Gastroesophageal sphincter (tissue), 4 donors: Measurements from ENCODE around the gene ZNF610. TPM values are rescaled to one million over a fixed set of nuclear protein-coding genes. Genes with fewer than 3 reads are reported as not detected.
A peak's percentile ranks its signal among the peaks of the same experiment; 100 is the strongest.
"Not testable (repeated sequence)": the region's sequence is repeated elsewhere in the genome, so short reads cannot be mapped to it uniquely, and the experiment has no call there.

Experiments used
- ATAC-seq: fragments of 150-250 bp; one replicate; pipeline ENCODE4 v1.9.1; 2016; ENCODE audit warnings: mild to moderate bottlenecking, moderate library complexity
- H3K27ac ChIP-seq, 4 donors: fragments of 200-600 bp; sonication (generic) in 3 of 4; 1 replicate in 3 of 4; 2 replicates in 1 of 4; pipeline ENCODE4 v1.5.1; 2016 to 2019
- H3K27me3 ChIP-seq: fragments of 200-600 bp; sonication (generic); one replicate; pipeline ENCODE4 v1.5.1; 2019
- H3K36me3 ChIP-seq, 2 donors: fragments of 200-600 bp; sonication (generic); one replicate each; pipeline ENCODE4 v1.5.1; 2019; ENCODE audit warnings: control low read depth in 1 of 2
- H3K4me1 ChIP-seq, 3 donors: fragments of 200-600 bp; sonication (generic); 1 replicate in 2 of 3; 2 replicates in 1 of 3; pipeline ENCODE4 v1.5.1; 2016 to 2019; ENCODE audit warnings: control low read depth in 2 of 3
- H3K4me3 ChIP-seq, 2 donors: fragments of 200-600 bp; sonication (generic); one replicate each; pipeline ENCODE4 v1.5.1; 2019; ENCODE audit warnings: mild to moderate bottlenecking in 1 of 2, moderate library complexity in 1 of 2
- H3K9me3 ChIP-seq, 3 donors: fragments of 200-600 bp; sonication (generic); one replicate each; pipeline ENCODE4 v1.5.1; 2017 to 2019; ENCODE audit warnings: control low read depth in 2 of 3
- EP300 ChIP-seq: sonication (generic); formaldehyde crosslinking; IDR thresholded peaks from one replicate; pipeline ENCODE4 v1.6.1; 2017; ENCODE audit warnings: antibody characterized with exemption, mild to moderate bottlenecking
- POLR2A ChIP-seq, 2 donors: fragments of 450-650 bp; IDR thresholded peaks; one replicate each; pipeline ENCODE4 v1.6.1; 2017; ENCODE audit warnings: antibody characterized with exemption in 2 of 2, mild to moderate bottlenecking in 2 of 2, moderate library complexity in 1 of 2
- POLR2AphosphoS5 ChIP-seq: sonication (generic); formaldehyde crosslinking; IDR thresholded peaks from one replicate; pipeline ENCODE4 v1.6.1; 2017; ENCODE audit warnings: antibody characterized with exemption
- WGBS, 2 donors: methylation state at CpG; one replicate each; pipeline ENCODE4 v1.1.5; 2018; ENCODE audit warnings: low coverage in 1 of 2; 5-methylcytosine and 5-hydroxymethylcytosine counted together
- total RNA-seq, 4 donors: library from RNA; depleted of rRNA; stranded (reverse); fragments of >200 nt; gene quantifications; one replicate each; pipeline ENCODE4 v1.1.0, GENCODE V29; 2016
- TF ChIP-seq, protein P1 (sequence below), 4 experiments: fragments of 200-600 bp in 2 of 4; fragments of 450-650 bp in 2 of 4; sonication (generic) in 1 of 4; IDR thresholded peaks; one replicate each; pipeline ENCODE4 v1.5.1; 2017 to 2019; ENCODE audit warnings: antibody characterized with exemption in 4 of 4, mild to moderate bottlenecking in 2 of 4, moderate library complexity in 2 of 4

The ZNF610 gene
- 1 to 10 TPM; 1.7 to 4.7 (median 2.9) TPM for total RNA-seq

DNA sequence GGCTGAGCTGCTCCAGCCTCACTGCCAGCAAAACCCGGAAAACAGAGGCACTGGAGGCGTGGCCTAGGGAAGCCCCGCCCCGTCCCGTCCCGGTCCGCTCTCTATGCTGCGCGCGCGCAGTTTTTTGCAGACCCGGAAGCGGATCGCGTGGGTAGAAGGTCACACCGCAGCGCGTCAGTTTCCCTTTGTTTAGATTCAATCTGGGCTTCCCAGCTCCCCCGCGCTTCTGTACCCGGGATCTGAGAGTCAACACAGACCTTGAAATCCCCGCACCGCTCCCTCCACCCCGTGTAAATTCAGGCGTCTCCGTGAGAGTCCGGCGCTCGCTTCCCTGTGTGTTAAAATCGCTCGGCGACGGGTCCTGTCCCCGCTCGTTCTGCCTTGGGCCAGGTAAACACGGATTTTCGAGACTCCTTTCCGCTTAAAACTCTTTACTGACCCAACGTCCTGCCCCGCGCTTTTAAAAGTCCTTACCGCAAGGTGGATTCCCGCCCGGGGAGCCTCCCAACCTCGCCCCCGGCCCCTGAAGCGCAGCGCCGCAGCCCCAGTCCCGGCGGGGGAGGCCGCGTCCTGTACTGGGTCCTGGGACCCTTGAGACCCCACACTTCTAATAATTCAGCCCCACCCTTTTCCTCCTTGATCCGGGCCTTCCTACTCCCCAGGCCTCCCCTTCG lies at the start of gene ZNF610:
Gene ZNF610 (plus strand): TSS at position 127 of the 674 bp plus-strand sequence. CDS start 12,930 bp downstream, outside the sequence.
- peak within 1 kb of the TSS; percentile 59 to 74 for H3K4me3 ChIP-seq
- WGBS, 2 donors, result 0 to 1% methylated on average over 19 to 31 of the region's 55 CpGs
- H3K4me1 ChIP-seq, result peaks cover 0 to 15% (median 5%) of the 10 kb centered on the region in 3 donors
- peaks cover 0 to 43% (median 3%) of the 10 kb centered on the region in 3 donors for H3K9me3 ChIP-seq
- ATAC-seq, result peak; percentile 96
- peaks cover 0 to 6% of the 10 kb centered on the region in 2 donors for H3K36me3 ChIP-seq
- TF ChIP-seq POLR2A (IDR thresholded peaks at IDR 0.05), result peak; percentile 33 to 36
- no peak for TF ChIP-seq EP300
- TF ChIP-seq POLR2AphosphoS5, result peak; percentile 72
- TF ChIP-seq, protein P1, sequence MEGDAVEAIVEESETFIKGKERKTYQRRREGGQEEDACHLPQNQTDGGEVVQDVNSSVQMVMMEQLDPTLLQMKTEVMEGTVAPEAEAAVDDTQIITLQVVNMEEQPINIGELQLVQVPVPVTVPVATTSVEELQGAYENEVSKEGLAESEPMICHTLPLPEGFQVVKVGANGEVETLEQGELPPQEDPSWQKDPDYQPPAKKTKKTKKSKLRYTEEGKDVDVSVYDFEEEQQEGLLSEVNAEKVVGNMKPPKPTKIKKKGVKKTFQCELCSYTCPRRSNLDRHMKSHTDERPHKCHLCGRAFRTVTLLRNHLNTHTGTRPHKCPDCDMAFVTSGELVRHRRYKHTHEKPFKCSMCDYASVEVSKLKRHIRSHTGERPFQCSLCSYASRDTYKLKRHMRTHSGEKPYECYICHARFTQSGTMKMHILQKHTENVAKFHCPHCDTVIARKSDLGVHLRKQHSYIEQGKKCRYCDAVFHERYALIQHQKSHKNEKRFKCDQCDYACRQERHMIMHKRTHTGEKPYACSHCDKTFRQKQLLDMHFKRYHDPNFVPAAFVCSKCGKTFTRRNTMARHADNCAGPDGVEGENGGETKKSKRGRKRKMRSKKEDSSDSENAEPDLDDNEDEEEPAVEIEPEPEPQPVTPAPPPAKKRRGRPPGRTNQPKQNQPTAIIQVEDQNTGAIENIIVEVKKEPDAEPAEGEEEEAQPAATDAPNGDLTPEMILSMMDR (IDR thresholded peaks at IDR 0.05), result no peak
- peak within 1 kb of the TSS; percentile 30 to 87 (median 82) for H3K27ac ChIP-seq
- H3K27me3 ChIP-seq, result no peaks in the 10 kb centered on the region

DNA sequence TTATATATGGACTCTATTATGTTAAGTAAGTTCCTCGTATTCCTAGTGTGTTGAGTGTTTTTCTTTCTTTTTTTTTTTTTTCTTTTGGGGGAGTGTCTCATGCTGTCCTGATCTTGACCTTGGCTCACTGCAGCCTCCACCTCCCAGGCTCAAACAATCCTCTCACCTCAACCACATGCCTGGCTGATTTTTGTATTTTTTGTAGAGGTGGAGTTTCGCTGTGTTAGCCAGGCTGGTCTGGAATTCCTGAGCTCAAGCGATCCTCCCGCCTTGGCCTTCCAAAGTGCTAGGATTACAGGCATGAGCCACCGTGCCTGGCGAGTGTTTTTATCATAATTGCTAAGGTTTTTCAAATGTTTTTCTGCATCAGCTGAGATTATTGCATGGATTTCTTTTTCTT lies 49.8 kb upstream of the ZNF610 start:
- no peaks in the 10 kb centered on the region for H3K9me3 ChIP-seq
- H3K36me3 ChIP-seq, result peaks cover 0 to 94% of the 10 kb centered on the region in 2 donors
- ATAC-seq, result no peak
- H3K27ac ChIP-seq, result no peak overlapping the region
- no peak for TF ChIP-seq POLR2A (IDR thresholded peaks at IDR 0.05)
- TF ChIP-seq, protein P1 (IDR thresholded peaks at IDR 0.05), result no peak
- TF ChIP-seq EP300, result no peak
- no peak for TF ChIP-seq POLR2AphosphoS5
- WGBS, 2 donors, result 93 to 94% methylated on average over 2 to 3 of the region's 6 CpGs
- no peak overlapping the region for H3K4me3 ChIP-seq
- no peaks in the 10 kb centered on the region for H3K4me1 ChIP-seq
- H3K27me3 ChIP-seq, result no peaks in the 10 kb centered on the region

DNA sequence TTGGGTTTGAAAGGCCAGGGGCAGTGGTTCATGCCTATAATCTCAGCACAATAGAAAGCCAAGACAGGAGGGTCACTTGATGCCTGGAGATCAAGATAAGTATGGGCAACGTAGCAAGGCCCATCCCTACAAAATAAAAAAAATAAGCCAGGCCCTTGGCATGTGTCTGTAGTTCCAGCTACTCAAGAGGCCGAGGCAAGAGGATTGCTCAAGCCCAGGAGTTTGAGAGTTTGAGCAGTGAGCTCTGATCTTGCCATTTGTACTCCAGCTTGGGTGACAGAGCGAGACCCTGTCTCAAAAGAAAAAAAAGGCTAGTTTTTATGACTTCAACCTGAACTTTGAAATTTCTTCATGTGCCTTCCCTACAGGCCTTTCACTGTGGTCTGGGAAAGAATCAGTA lies 44.3 kb upstream of the ZNF610 start:
- no peak overlapping the region for H3K4me3 ChIP-seq
- H3K4me1 ChIP-seq, result peaks cover 0 to 7% (median 4%) of the 10 kb centered on the region in 3 donors
- H3K36me3 ChIP-seq, result peaks cover 0 to 58% of the 10 kb centered on the region in 2 donors
- WGBS, 2 donors, result 67 to 95% methylated on average over 1 to 3 of the region's 3 CpGs
- H3K27ac ChIP-seq, result no peak overlapping the region
- no peaks in the 10 kb centered on the region for H3K27me3 ChIP-seq
- no peak for ATAC-seq
- H3K9me3 ChIP-seq, result no peaks in the 10 kb centered on the region
- TF ChIP-seq EP300, result no peak
- TF ChIP-seq POLR2AphosphoS5, result no peak
- TF ChIP-seq, protein P1 (IDR thresholded peaks at IDR 0.05), result no peak
- no peak for TF ChIP-seq POLR2A (IDR thresholded peaks at IDR 0.05)

DNA sequence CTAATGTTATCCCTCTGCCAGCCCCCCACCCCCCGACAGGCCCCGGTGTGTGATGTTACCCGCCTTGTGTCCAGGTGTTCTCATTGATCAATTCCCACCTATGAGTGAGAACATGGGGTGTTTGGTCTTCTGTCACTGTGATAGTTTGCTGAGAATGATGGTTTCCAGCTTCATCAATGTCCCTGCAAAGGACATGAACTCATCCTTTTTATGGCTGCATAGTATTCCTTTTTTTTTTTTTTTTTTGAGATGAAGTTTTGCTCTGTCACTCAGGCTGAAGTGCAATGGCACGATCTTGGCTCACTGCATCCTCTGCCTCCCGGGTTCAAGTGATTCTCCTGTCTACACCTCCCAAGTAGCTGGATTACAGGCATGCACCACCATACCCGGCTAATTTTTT lies 43.1 kb upstream of the ZNF610 start:
- not testable (repeated sequence) for H3K4me3 ChIP-seq, H3K27ac ChIP-seq, H3K27me3 ChIP-seq, H3K9me3 ChIP-seq, ATAC-seq
- Histone ChIP-seq H3K4me1 (peaks cover 0 to 12% (median 8%) of the 10 kb centered on the region in 3 donors), H3K36me3 (peaks cover 0 to 48% of the 10 kb centered on the region in 2 donors)
- 88 to 100% methylated on average over 2 to 3 of the region's 6 CpGs for WGBS, 2 donors

DNA sequence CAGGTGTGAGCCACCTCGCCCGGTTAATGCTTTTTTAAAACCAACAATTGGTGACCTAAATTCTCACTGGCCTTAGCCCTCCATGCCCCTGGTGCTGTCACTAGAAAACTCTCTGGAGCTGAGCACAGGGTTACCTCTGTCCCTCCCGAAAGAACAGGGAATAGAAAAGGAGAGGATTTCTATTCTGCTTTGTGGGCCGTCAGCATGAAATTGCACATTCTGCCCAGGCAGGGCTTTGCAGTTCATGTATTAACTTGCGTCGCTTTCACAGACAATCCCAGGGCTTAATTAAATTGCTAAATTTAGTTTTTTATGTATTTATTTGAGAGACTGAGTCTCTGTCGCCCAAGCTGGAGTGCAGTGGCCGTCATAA lies 39.7 kb upstream of the ZNF610 start:
- no peak for ATAC-seq
- no peaks in the 10 kb centered on the region for H3K27me3 ChIP-seq
- H3K9me3 ChIP-seq, result peaks cover 0 to 10% (median 0%) of the 10 kb centered on the region in 3 donors
- H3K4me3 ChIP-seq, result peak overlapping the region; percentile 76 to 93
- peaks cover 0 to 21% (median 10%) of the 10 kb centered on the region in 3 donors for H3K4me1 ChIP-seq
- peaks cover 0 to 40% of the 10 kb centered on the region in 2 donors for H3K36me3 ChIP-seq
- WGBS, 2 donors, result 0 to 7% methylated on average over 3 to 6 of the region's 8 CpGs
- TF ChIP-seq, protein P1 (IDR thresholded peaks at IDR 0.05), result no peak
- TF ChIP-seq EP300 (no peak), POLR2AphosphoS5 (no peak), POLR2A (IDR thresholded peaks at IDR 0.05) (no peak)
- peak overlapping the region; percentile 73 to 95 (median 93) for H3K27ac ChIP-seq
